ENCODE measurements around the gene TLX1.

Gene TLX1

DNA sequence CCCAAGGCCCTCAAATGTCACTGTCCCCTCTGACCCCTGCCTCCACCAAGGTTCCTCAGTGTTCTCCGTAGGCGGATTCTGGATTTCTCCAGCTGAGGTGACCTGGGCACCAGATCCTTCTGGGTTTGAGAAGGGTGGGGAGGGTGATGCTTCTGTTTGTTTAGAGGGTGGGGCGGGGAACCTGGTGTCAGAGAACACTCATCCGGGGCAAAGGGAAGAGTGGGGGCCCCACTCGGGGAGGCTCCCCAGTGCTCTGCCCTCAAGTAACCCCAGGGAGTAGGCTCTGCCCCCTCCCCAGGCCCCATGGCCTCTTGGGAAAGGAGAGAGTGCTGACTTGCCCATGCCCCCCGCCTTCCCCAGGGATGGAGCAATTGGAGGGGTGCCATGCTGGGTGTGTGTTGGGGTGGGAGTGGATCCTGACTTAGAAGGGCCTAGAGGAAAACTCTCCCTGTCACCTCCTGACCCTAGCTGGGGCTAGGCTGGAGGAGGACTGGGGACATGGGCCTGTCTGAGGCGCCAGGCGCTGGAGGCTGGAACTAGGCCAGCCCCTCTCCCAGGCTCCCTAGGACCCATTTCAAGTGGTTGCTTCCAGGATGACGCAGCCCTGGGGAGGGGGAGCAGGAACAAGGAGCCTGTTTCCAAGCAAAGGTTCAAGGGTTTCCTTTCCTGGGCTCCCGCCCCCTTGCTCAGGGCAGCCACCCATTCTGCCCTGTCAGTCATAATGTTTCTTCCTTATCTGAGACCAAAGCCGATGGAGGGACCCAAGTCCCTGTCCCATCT is 41.4 kb upstream of the TLX1 start:
- Histone ChIP-seq H3K4me1 (ENCODE audit: control insufficient read depth in 1 of 2, insufficient read depth in 2 of 2, low read length in 2 of 2) (no peaks in the 10 kb centered on the region), H2BK12ac (ENCODE audit: low read length) (no peak overlapping the region), H3K27me3 (ENCODE audit: insufficient read depth, low read length) (peaks cover 3% of the 10 kb centered on the region), H3K27ac (ENCODE audit: low read depth, low read length) (no peak overlapping the region), H2BK120ac (ENCODE audit: insufficient read depth, low read length, poor library complexity) (no peak overlapping the region), H4K8ac (ENCODE audit: low read depth, low read length) (no peak overlapping the region), H2AK5ac (ENCODE audit: low read length) (no peak overlapping the region), H3K4me2 (ENCODE audit: low read length) (no peak overlapping the region), H4K91ac (ENCODE audit: low read depth, low read length) (no peak overlapping the region), H4K12ac (ENCODE audit: low read depth, low read length) (no peak overlapping the region), H3K23ac (ENCODE audit: low read length) (no peak overlapping the region), H3K79me2 (ENCODE audit: control insufficient read depth, insufficient read depth, low read length, poor library complexity) (no peaks in the 10 kb centered on the region), H3K9ac (ENCODE audit: low read length) (no peak overlapping the region), H3K18ac (ENCODE audit: low read length) (no peak overlapping the region), H3K4ac (ENCODE audit: low read depth, low read length) (no peak overlapping the region), H3K79me1 (ENCODE audit: low read length) (no peaks in the 10 kb centered on the region), H2AFZ (ENCODE audit: insufficient read depth, low read length, poor library complexity) (no peak overlapping the region), H3K14ac (ENCODE audit: low read length) (no peak overlapping the region), H3K36me3 (ENCODE audit: control insufficient read depth in 1 of 2, insufficient read depth in 2 of 2, low read length in 2 of 2) (no peaks in the 10 kb centered on the region), H3K9me3 (ENCODE audit: insufficient read depth, low read depth, low read length) (peaks cover 7% of the 10 kb centered on the region), H2BK5ac (ENCODE audit: low read depth, low read length, poor library complexity) (no peak overlapping the region), H3K4me3 (ENCODE audit: low read depth, low read length) (no peak overlapping the region)
- no peak for DNase-seq
- no CpG with 5 or more reads among the region's 11 CpGs for WGBS (ENCODE audit: extremely low coverage, insufficient coverage, insufficient read length)

DNA sequence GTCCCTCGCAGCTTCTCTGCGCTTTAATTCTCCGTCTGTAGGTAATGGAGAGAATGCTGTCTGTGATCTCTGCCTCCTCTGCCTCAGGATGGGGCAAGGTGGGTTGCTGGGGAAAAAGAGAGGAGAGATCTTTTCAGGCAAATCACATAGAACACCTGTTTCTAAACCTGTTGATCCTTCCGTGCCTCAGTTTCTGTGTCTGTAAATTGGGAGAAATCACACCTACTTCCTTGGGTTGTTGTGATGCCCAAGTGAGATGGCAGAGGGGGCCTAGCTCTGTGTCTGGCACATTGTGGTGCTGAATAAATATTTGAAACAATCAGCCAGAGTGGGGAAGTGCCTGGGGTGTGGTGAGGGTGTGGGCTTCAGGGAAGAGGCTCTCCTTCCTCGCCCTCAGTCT is 40.5 kb upstream of the TLX1 start:
- Histone ChIP-seq H3K14ac (ENCODE audit: low read length) (no peak overlapping the region), H4K12ac (ENCODE audit: low read depth, low read length) (no peak overlapping the region), H3K4me3 (ENCODE audit: low read depth, low read length) (no peak overlapping the region), H3K79me2 (ENCODE audit: control insufficient read depth, insufficient read depth, low read length, poor library complexity) (no peaks in the 10 kb centered on the region), H4K91ac (ENCODE audit: low read depth, low read length) (no peak overlapping the region), H2BK120ac (ENCODE audit: insufficient read depth, low read length, poor library complexity) (no peak overlapping the region), H3K79me1 (ENCODE audit: low read length) (no peaks in the 10 kb centered on the region), H3K4ac (ENCODE audit: low read depth, low read length) (no peak overlapping the region), H3K9me3 (ENCODE audit: insufficient read depth, low read depth, low read length) (peaks cover 7% of the 10 kb centered on the region), H3K9ac (ENCODE audit: low read length) (no peak overlapping the region), H3K4me2 (ENCODE audit: low read length) (no peak overlapping the region), H3K36me3 (ENCODE audit: control insufficient read depth in 1 of 2, insufficient read depth in 2 of 2, low read length in 2 of 2) (no peaks in the 10 kb centered on the region), H2AK5ac (ENCODE audit: low read length) (no peak overlapping the region), H4K8ac (ENCODE audit: low read depth, low read length) (no peak overlapping the region), H3K23ac (ENCODE audit: low read length) (no peak overlapping the region), H2BK12ac (ENCODE audit: low read length) (no peak overlapping the region), H3K4me1 (ENCODE audit: control insufficient read depth in 1 of 2, insufficient read depth in 2 of 2, low read length in 2 of 2) (no peaks in the 10 kb centered on the region), H2BK5ac (ENCODE audit: low read depth, low read length, poor library complexity) (no peak overlapping the region), H3K27ac (ENCODE audit: low read depth, low read length) (no peak overlapping the region), H3K27me3 (ENCODE audit: insufficient read depth, low read length) (peaks cover 3% of the 10 kb centered on the region), H2AFZ (ENCODE audit: insufficient read depth, low read length, poor library complexity) (no peak overlapping the region), H3K18ac (ENCODE audit: low read length) (no peak overlapping the region)
- DNase-seq = no peak
- WGBS (ENCODE audit: extremely low coverage, insufficient coverage, insufficient read length) = no CpG with 5 or more reads among the region's 5 CpGs

DNA sequence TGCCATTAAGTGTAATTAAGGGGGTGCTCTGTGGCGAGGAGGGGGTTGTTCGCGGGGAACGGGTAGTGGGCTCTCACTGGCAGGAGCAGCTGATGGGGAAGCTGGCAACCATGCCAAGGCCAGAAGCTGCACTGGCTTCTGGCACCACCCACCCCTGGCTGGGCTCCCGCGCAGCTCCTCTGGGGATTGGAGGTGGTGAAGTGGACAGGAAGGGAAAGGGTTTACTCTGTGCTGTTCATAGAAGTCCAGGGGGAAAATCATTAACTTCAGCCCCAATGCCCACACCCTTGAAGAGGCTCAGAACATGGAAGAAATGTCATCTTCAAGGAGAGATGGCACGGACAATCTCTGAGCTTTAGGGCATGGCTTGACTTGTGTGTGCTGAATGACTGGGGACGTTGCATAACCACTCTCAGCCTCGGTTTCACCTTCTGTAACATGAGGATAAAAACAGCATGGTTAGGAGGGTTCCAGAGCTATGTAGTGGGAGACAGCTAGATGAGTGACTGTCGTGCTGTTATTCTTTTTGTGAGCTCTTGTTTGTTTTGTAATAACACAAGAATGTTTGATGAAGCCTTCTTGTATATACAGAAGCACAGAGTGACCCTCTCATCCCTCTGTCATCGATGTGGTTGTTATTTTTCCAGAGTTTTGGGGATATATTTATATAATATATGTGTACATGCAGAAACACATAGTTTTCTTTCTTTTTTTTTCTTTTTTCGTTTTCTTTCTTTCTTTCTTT is 39.4 kb upstream of the TLX1 start:
- peaks cover 4% of the 10 kb centered on the region for H3K9me3 ChIP-seq (ENCODE audit: insufficient read depth, low read depth, low read length)
- no peak overlapping the region for H3K4me3 ChIP-seq (ENCODE audit: low read depth, low read length)
- H3K4me2 ChIP-seq (ENCODE audit: low read length) = no peak overlapping the region
- no peak overlapping the region for H3K18ac ChIP-seq (ENCODE audit: low read length)
- no peak overlapping the region for H2AFZ ChIP-seq (ENCODE audit: insufficient read depth, low read length, poor library complexity)
- H3K79me2 ChIP-seq (ENCODE audit: control insufficient read depth, insufficient read depth, low read length, poor library complexity) = no peaks in the 10 kb centered on the region
- DNase-seq = no peak
- H3K4me1 ChIP-seq (ENCODE audit: control insufficient read depth in 1 of 2, insufficient read depth in 2 of 2, low read length in 2 of 2) = no peaks in the 10 kb centered on the region
- no peak overlapping the region for H4K91ac ChIP-seq (ENCODE audit: low read depth, low read length)
- H2BK120ac ChIP-seq (ENCODE audit: insufficient read depth, low read length, poor library complexity) = no peak overlapping the region
- H3K23ac ChIP-seq (ENCODE audit: low read length) = no peak overlapping the region
- H3K14ac ChIP-seq (ENCODE audit: low read length) = no peak overlapping the region
- H2BK5ac ChIP-seq (ENCODE audit: low read depth, low read length, poor library complexity) = no peak overlapping the region
- no peak overlapping the region for H2BK12ac ChIP-seq (ENCODE audit: low read length)
- no peak overlapping the region for H3K4ac ChIP-seq (ENCODE audit: low read depth, low read length)
- WGBS (ENCODE audit: extremely low coverage, insufficient coverage, insufficient read length) = no CpG with 5 or more reads among the region's 12 CpGs
- H3K9ac ChIP-seq (ENCODE audit: low read length) = no peak overlapping the region
- no peak overlapping the region for H3K27ac ChIP-seq (ENCODE audit: low read depth, low read length)
- no peaks in the 10 kb centered on the region for H3K36me3 ChIP-seq (ENCODE audit: control insufficient read depth in 1 of 2, insufficient read depth in 2 of 2, low read length in 2 of 2)
- H4K12ac ChIP-seq (ENCODE audit: low read depth, low read length) = no peak overlapping the region
- H3K27me3 ChIP-seq (ENCODE audit: insufficient read depth, low read length) = peaks cover 3% of the 10 kb centered on the region
- H4K8ac ChIP-seq (ENCODE audit: low read depth, low read length) = no peak overlapping the region
- no peak overlapping the region for H2AK5ac ChIP-seq (ENCODE audit: low read length)
- H3K79me1 ChIP-seq (ENCODE audit: low read length) = no peaks in the 10 kb centered on the region

DNA sequence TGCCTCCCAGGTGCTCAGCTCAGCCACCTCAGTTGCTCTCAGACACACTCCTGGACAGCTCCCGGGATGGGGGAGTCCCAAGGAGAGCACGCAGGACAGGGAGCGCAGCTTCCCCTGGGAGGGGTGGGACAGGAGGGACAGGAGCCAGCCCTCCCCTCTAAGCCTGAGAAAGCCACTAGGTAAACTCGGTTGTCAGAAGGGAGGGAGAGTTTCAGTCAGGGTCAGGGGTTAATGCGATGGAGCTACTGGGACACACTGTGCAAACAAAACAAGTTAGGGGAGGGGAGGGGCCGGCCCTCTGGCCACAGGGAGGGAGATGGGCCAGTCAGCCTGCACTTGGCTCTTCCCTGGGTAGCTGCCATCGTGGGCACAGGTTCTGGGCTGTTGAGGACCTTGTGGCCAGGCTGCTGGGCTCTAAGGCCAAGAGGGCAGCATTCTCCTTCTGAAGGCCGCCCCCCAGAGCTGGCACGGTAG is 38.2 kb upstream of the TLX1 start:
- Histone ChIP-seq H4K12ac (ENCODE audit: low read depth, low read length) (no peak overlapping the region), H3K14ac (ENCODE audit: low read length) (no peak overlapping the region), H3K4ac (ENCODE audit: low read depth, low read length) (no peak overlapping the region), H3K4me3 (ENCODE audit: low read depth, low read length) (no peak overlapping the region), H3K4me2 (ENCODE audit: low read length) (no peak overlapping the region), H2AFZ (ENCODE audit: insufficient read depth, low read length, poor library complexity) (no peak overlapping the region), H3K27ac (ENCODE audit: low read depth, low read length) (no peak overlapping the region), H3K79me1 (ENCODE audit: low read length) (no peaks in the 10 kb centered on the region), H3K23ac (ENCODE audit: low read length) (no peak overlapping the region), H4K91ac (ENCODE audit: low read depth, low read length) (no peak overlapping the region), H3K9ac (ENCODE audit: low read length) (no peak overlapping the region), H3K9me3 (ENCODE audit: insufficient read depth, low read depth, low read length) (no peaks in the 10 kb centered on the region), H3K18ac (ENCODE audit: low read length) (no peak overlapping the region), H2BK12ac (ENCODE audit: low read length) (no peak overlapping the region), H3K36me3 (ENCODE audit: control insufficient read depth in 1 of 2, insufficient read depth in 2 of 2, low read length in 2 of 2) (no peaks in the 10 kb centered on the region), H3K4me1 (ENCODE audit: control insufficient read depth in 1 of 2, insufficient read depth in 2 of 2, low read length in 2 of 2) (no peaks in the 10 kb centered on the region), H2AK5ac (ENCODE audit: low read length) (no peak overlapping the region), H2BK120ac (ENCODE audit: insufficient read depth, low read length, poor library complexity) (no peak overlapping the region), H3K27me3 (ENCODE audit: insufficient read depth, low read length) (no peaks in the 10 kb centered on the region), H4K8ac (ENCODE audit: low read depth, low read length) (no peak overlapping the region), H2BK5ac (ENCODE audit: low read depth, low read length, poor library complexity) (no peak overlapping the region), H3K79me2 (ENCODE audit: control insufficient read depth, insufficient read depth, low read length, poor library complexity) (no peaks in the 10 kb centered on the region)
- no peak for DNase-seq
- no CpG with 5 or more reads among the region's 9 CpGs for WGBS (ENCODE audit: extremely low coverage, insufficient coverage, insufficient read length)
